HCT116 (cell line): Measurements from ENCODE around the gene DMGDH. TPM values are rescaled to one million over a fixed set of nuclear protein-coding genes. Genes with fewer than 3 reads are reported as not detected.

Experiments
- ATAC-seq: fragments of 200-7000 bp; cut with Tn5 transposase; 2 replicates; pipeline ENCODE4 v1.9.1; 2020; ENCODE audit warnings: mild to moderate bottlenecking, moderate library complexity
- BruUV-seq: library from RNA; stranded (reverse); fragments of 400-500 nt; replicated peaks from 2 replicates; lab custom pipeline; 2021; lab: Mats Ljungman, UMichigan
- CTCF ChIA-PET: fragments of 300-600 bp; sonication (Branson Sonifier 250); formaldehyde crosslinking; loops from one replicate; lab custom pipeline; 2021; ENCODE audit warnings: antibody characterized with exemption; lab: Charles Lee
- POLR2A ChIA-PET: fragments of 300-600, 350-600 bp; sonication (Branson Sonifier 250); formaldehyde crosslinking; loops from one replicate; lab custom pipeline; 2021; ENCODE audit warnings: antibody characterized with exemption; lab: Charles Lee
- RAD21 ChIA-PET, 2 experiments: fragments of 300-600 bp; sonication (Branson Sonifier 250); formaldehyde crosslinking; loops; one replicate each; lab custom pipeline; 2023; ENCODE audit warnings: low total read pairs in 2 of 2; ENCODE audit not compliant: uncharacterized antibody in 2 of 2, unreplicated experiment in 2 of 2, low non-redundant PET in 1 of 2; lab: Charles Lee
- DNase-seq: peaks from one replicate; pipeline ENCODE4 v3.0.0-alpha.2; 2010; ENCODE audit warnings: low read depth, low spot score
- H2AFZ ChIP-seq: fragments of 200-600 bp; shearing (Covaris generic), sonication (generic); 2 replicates; pipeline ENCODE4 v1.6.1; 2017; ENCODE audit warnings: low read depth, mixed run types, mixed read lengths, antibody characterized with exemption, low read length; ENCODE audit not compliant: poor library complexity, severe bottlenecking
- H3K27ac ChIP-seq: 2 replicates; pipeline ENCODE4 v1.5.1; 2012; ENCODE audit warnings: low read depth, low read length
- H3K27me3 ChIP-seq: fragments of 200-600 bp; sonication (generic); 2 replicates; pipeline ENCODE4 v1.6.1; 2016; ENCODE audit warnings: mixed run types, low read length, mixed read lengths; ENCODE audit not compliant: insufficient read depth
- H3K36me3 ChIP-seq, 2 experiments: fragments of 200-500 bp in 1 of 2; fragments of 200-600 bp in 1 of 2; sonication (Bioruptor generic) in 1 of 2; sonication (generic) in 1 of 2; 2 replicates each; pipeline versions ENCODE4 v1.5.1 to v1.6.1; 2014 to 2016; ENCODE audit warnings: low read length in 2 of 2, inconsistent platforms in 1 of 2, mixed read lengths in 1 of 2, mixed run types in 1 of 2; ENCODE audit not compliant: insufficient read depth in 2 of 2, control insufficient read depth in 1 of 2
- H3K4me1 ChIP-seq, 2 experiments: fragments of 200-600 bp in 1 of 2; sonication (generic) in 1 of 2; 2 replicates each; pipeline versions ENCODE4 v1.5.1 to v1.6.1; 2012 to 2017; ENCODE audit warnings: low read length in 2 of 2, inconsistent platforms in 1 of 2, mild to moderate bottlenecking in 1 of 2, mixed read lengths in 1 of 2, mixed run types in 1 of 2, moderate library complexity in 1 of 2; ENCODE audit not compliant: insufficient read depth in 2 of 2, control insufficient read depth in 1 of 2
- H3K4me2 ChIP-seq: fragments of 200-600 bp; sonication (generic); 2 replicates; pipeline ENCODE4 v1.6.1; 2017; ENCODE audit warnings: mixed run types, low read length, mixed read lengths
- H3K4me3 ChIP-seq, 2 experiments: fragments of 200-600 bp in 1 of 2; sonication (generic) in 1 of 2; replicated peaks in 1 of 2; 2 replicates each; pipeline ENCODE4 v1.5.1; 2011 to 2016; ENCODE audit warnings: low read length in 2 of 2, control low read depth in 1 of 2, low read depth in 1 of 2, mild to moderate bottlenecking in 1 of 2, mixed read lengths in 1 of 2, mixed run types in 1 of 2
- H3K79me2 ChIP-seq: fragments of 200-600 bp; sonication (generic); 2 replicates; pipeline ENCODE4 v1.6.1; 2017; ENCODE audit warnings: mild to moderate bottlenecking, mixed run types, low read length, moderate library complexity, mixed read lengths; ENCODE audit not compliant: insufficient read depth
- H3K9ac ChIP-seq: fragments of 200-600 bp; sonication (generic); 2 replicates; pipeline ENCODE4 v1.6.1; 2016; ENCODE audit warnings: low read length, mixed read lengths
- H3K9me2 ChIP-seq: fragments of 200-600 bp; sonication (generic), shearing (Covaris generic); 2 replicates; pipeline ENCODE4 v1.6.1; 2017; ENCODE audit warnings: mixed run types, mild to moderate bottlenecking, moderate library complexity; ENCODE audit not compliant: insufficient read depth
- H3K9me3 ChIP-seq, 2 experiments: fragments of 200-500 bp in 1 of 2; fragments of 200-600 bp in 1 of 2; sonication (Bioruptor generic) in 1 of 2; sonication (generic) in 1 of 2; 2 replicates each; pipeline ENCODE4 v1.6.1; 2014 to 2017; ENCODE audit warnings: low read length in 2 of 2, mixed read lengths in 2 of 2, inconsistent platforms in 1 of 2, low read depth in 1 of 2, mild to moderate bottlenecking in 1 of 2, mixed run types in 1 of 2, moderate library complexity in 1 of 2; ENCODE audit not compliant: control insufficient read depth in 1 of 2, insufficient read depth in 1 of 2
- H4K20me1 ChIP-seq: fragments of 200-600 bp; sonication (generic), shearing (Covaris generic); 2 replicates; pipeline ENCODE4 v1.6.1; 2017; ENCODE audit warnings: mixed run types, mild to moderate bottlenecking, moderate library complexity; ENCODE audit not compliant: insufficient read depth
- EZH2phosphoT487 ChIP-seq: fragments of 200-600 bp; IDR thresholded peaks from 2 replicates; pipeline ENCODE4 v1.6.1; 2018; ENCODE audit warnings: antibody characterized with exemption, borderline replicate concordance
- JUND ChIP-seq: IDR thresholded peaks from 2 replicates; pipeline ENCODE4 v1.6.1; 2012
- POLR2AphosphoS5 ChIP-seq: IDR thresholded peaks from 2 replicates; pipeline ENCODE4 v1.6.1; 2011; ENCODE audit warnings: mild to moderate bottlenecking, low read depth, low read length, moderate library complexity
- SRF ChIP-seq: IDR thresholded peaks from 2 replicates; pipeline ENCODE4 v1.6.1; 2012; ENCODE audit warnings: low read depth
- TCF7L2 ChIP-seq: IDR thresholded peaks from 2 replicates; pipeline ENCODE4 v1.7.0; 2011; ENCODE audit warnings: borderline replicate concordance, inconsistent platforms; ENCODE audit not compliant: insufficient read depth, insufficient read length; ENCODE audit errors: extremely low read depth
- YY1 ChIP-seq: IDR thresholded peaks from 2 replicates; pipeline ENCODE4 v1.6.1; 2011; ENCODE audit warnings: low read length, low read depth, moderate library complexity, mild to moderate bottlenecking; ENCODE audit not compliant: insufficient replicate concordance; ENCODE audit errors: extremely low read depth
- ZFX ChIP-seq: fragments of 450-650 bp; IDR thresholded peaks from 2 replicates; pipeline ENCODE4 v1.6.1; 2017
- intact Hi-C: fragments of 100-400 bp; cut with micrococcal nuclease; formaldehyde crosslinking; loops from 2 replicates; pipeline ENCODE4 v1.10.0; 2022
- total RNA-seq: library from RNA; stranded (reverse); gene quantifications from one replicate; pipeline ENCODE4 v1.2.1, GENCODE V29; 2021; ENCODE audit not compliant: unreplicated experiment
- TF ChIP-seq, protein P1 (sequence below), 3 experiments: fragments of 200-600 bp in 1 of 3; sonication (generic) in 1 of 3; IDR thresholded peaks in 2 of 3; conservative IDR thresholded peaks in 1 of 3; 2 replicates each; pipeline ENCODE4 v1.5.1; 2012 to 2017; ENCODE audit warnings: low read depth in 2 of 3, low read length in 2 of 3, antibody characterized with exemption in 1 of 3, borderline replicate concordance in 1 of 3, control low read depth in 1 of 3, mild to moderate bottlenecking in 1 of 3, mixed read lengths in 1 of 3, mixed run types in 1 of 3, moderate library complexity in 1 of 3; ENCODE audit not compliant: insufficient read depth in 1 of 3
- TF ChIP-seq, protein P2 (sequence below): IDR thresholded peaks from 2 replicates; pipeline ENCODE4 v1.6.1; 2012; ENCODE audit warnings: low read depth
- TF ChIP-seq, protein P3 (sequence below): IDR thresholded peaks from 2 replicates; pipeline ENCODE4 v1.6.1; 2012

The DMGDH gene
- total RNA-seq, 1 experiment from 2014 or later: 2.3 TPM

DNA sequence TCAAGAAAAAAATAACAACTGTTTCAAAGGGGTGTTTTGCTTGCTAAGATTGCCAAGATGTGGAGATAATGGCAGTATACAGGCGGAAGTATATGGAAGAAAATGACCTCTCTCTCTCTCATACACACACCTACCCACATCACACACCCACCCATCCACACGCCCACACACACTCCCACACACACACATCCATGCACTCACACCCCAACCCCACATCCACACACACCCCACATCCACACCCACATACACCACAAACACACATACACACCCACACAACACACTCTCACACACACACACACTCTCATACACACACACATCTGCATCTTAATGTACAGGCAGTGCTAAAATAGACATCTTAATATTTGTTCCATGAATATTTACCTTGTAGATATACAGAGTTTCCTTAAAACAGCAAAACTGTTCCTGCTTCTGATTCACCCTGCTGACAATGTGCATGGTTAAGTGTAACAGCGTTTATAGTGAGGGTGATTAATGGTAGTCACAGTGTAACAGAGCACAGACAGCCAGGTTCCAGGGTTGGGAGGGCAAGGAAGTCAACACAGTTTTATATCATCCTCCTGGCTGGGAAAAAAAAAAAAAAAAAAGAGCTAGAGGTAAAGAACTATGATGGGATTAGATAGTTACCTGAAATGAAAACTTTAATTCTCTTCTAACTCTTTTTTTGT lies 8.3 kb upstream of the DMGDH start:
- Histone ChIP-seq H3K9ac (no peak overlapping the region), H3K36me3 (no peaks in the 10 kb centered on the region), H2AFZ (no peak overlapping the region), H3K4me3 (no peak overlapping the region), H4K20me1 (no peaks in the 10 kb centered on the region), H3K4me2 (no peak overlapping the region), H3K27me3 (no peaks in the 10 kb centered on the region), H3K9me3 (peaks cover 0 to 3% of the 10 kb centered on the region in 2 experiments; a peak in 1 of 4 replicates), H3K79me2 (no peaks in the 10 kb centered on the region)
- ChIA-PET CTCF (no interaction called here), POLR2A (no interaction called here)
- intact Hi-C loops: loop anchor here (2.0 kb wide), 1 partner anchor 19 kb away; no protein-coding TSS in a partner anchor
- DNase-seq: no peak
- TF ChIP-seq EZH2phosphoT487: no peak
- no peak for TF ChIP-seq POLR2AphosphoS5
- TF ChIP-seq, protein P1, sequence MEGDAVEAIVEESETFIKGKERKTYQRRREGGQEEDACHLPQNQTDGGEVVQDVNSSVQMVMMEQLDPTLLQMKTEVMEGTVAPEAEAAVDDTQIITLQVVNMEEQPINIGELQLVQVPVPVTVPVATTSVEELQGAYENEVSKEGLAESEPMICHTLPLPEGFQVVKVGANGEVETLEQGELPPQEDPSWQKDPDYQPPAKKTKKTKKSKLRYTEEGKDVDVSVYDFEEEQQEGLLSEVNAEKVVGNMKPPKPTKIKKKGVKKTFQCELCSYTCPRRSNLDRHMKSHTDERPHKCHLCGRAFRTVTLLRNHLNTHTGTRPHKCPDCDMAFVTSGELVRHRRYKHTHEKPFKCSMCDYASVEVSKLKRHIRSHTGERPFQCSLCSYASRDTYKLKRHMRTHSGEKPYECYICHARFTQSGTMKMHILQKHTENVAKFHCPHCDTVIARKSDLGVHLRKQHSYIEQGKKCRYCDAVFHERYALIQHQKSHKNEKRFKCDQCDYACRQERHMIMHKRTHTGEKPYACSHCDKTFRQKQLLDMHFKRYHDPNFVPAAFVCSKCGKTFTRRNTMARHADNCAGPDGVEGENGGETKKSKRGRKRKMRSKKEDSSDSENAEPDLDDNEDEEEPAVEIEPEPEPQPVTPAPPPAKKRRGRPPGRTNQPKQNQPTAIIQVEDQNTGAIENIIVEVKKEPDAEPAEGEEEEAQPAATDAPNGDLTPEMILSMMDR (IDR thresholded peaks at IDR 0.05 in 2 of 3, conservative IDR thresholded peaks at IDR 0.05 in 1 of 3; ENCODE audit: borderline replicate concordance in 1 of 3, insufficient read depth in 1 of 3, low read depth in 2 of 3, low read length in 2 of 3): no peak
- TF ChIP-seq, all 23 proteins: peak for 0
- no peak overlapping the region for H3K27ac ChIP-seq
- no TSS peak for BruUV-seq
- RAD21 ChIA-PET: no interaction called here
- H3K9me2 ChIP-seq: no peaks in the 10 kb centered on the region
- H3K4me1 ChIP-seq: peaks cover 0 to 8% of the 10 kb centered on the region in 2 experiments; a peak in 2 of 4 replicates
- ATAC-seq: no peak

DNA sequence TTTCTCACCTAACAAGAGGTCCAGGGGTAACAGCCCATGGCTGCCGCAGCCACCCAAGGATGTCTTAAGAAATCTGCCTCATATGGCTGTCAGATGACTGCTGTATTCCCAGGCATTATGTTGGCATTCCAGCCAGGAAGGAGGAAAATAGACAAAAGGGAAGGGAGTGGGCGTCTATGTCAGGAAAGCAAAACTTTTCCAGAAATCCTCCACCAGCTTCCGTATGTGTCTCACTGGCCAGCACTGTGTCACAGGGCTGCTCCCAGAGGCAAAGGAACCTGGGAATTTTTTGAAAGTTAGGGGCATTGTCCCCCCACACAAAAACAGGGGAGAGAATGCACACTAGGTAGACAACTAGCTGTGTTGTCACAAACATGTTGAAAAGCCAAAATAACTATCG lies 7.3 kb upstream of the DMGDH start:
- CTCF ChIA-PET: no interaction called here
- peaks cover 0 to 8% of the 10 kb centered on the region in 2 experiments; a peak in 2 of 4 replicates for H3K4me1 ChIP-seq
- intact Hi-C loops: no loop called here

More for the DNA sequence above, 7.3 kb upstream of the DMGDH start:
- RAD21 ChIA-PET: no interaction called here
- DNase-seq (no peak), ATAC-seq (no peak)
- Histone ChIP-seq H3K36me3 (no peaks in the 10 kb centered on the region), H3K9me3 (peaks cover 0 to 3% of the 10 kb centered on the region in 2 experiments; a peak in 1 of 4 replicates), H3K4me2 (no peak overlapping the region)
- TF ChIP-seq SRF (no peak), TCF7L2 (no peak), ZFX (no peak), JUND (no peak), YY1 (no peak), POLR2AphosphoS5 (no peak)
- TF ChIP-seq, protein P2, sequence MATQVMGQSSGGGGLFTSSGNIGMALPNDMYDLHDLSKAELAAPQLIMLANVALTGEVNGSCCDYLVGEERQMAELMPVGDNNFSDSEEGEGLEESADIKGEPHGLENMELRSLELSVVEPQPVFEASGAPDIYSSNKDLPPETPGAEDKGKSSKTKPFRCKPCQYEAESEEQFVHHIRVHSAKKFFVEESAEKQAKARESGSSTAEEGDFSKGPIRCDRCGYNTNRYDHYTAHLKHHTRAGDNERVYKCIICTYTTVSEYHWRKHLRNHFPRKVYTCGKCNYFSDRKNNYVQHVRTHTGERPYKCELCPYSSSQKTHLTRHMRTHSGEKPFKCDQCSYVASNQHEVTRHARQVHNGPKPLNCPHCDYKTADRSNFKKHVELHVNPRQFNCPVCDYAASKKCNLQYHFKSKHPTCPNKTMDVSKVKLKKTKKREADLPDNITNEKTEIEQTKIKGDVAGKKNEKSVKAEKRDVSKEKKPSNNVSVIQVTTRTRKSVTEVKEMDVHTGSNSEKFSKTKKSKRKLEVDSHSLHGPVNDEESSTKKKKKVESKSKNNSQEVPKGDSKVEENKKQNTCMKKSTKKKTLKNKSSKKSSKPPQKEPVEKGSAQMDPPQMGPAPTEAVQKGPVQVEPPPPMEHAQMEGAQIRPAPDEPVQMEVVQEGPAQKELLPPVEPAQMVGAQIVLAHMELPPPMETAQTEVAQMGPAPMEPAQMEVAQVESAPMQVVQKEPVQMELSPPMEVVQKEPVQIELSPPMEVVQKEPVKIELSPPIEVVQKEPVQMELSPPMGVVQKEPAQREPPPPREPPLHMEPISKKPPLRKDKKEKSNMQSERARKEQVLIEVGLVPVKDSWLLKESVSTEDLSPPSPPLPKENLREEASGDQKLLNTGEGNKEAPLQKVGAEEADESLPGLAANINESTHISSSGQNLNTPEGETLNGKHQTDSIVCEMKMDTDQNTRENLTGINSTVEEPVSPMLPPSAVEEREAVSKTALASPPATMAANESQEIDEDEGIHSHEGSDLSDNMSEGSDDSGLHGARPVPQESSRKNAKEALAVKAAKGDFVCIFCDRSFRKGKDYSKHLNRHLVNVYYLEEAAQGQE: no peak
- TF ChIP-seq, protein P3, sequence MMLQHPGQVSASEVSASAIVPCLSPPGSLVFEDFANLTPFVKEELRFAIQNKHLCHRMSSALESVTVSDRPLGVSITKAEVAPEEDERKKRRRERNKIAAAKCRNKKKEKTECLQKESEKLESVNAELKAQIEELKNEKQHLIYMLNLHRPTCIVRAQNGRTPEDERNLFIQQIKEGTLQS: no peak
- TF ChIP-seq, all 23 proteins: peak for 0
- Histone ChIP-seq H3K9me2 (no peaks in the 10 kb centered on the region), H3K79me2 (no peaks in the 10 kb centered on the region), H3K4me3 (no peak overlapping the region), H3K9ac (no peak overlapping the region), H3K27ac (no peak overlapping the region), H3K27me3 (no peaks in the 10 kb centered on the region), H2AFZ (no peak overlapping the region), H4K20me1 (no peaks in the 10 kb centered on the region)
- no TSS peak for BruUV-seq
- POLR2A ChIA-PET: no interaction called here
